Measurements from ENCODE around the gene ELP5.
A peak's percentile ranks its signal among the peaks of the same experiment; 100 is the strongest.

Gene ELP5

DNA sequence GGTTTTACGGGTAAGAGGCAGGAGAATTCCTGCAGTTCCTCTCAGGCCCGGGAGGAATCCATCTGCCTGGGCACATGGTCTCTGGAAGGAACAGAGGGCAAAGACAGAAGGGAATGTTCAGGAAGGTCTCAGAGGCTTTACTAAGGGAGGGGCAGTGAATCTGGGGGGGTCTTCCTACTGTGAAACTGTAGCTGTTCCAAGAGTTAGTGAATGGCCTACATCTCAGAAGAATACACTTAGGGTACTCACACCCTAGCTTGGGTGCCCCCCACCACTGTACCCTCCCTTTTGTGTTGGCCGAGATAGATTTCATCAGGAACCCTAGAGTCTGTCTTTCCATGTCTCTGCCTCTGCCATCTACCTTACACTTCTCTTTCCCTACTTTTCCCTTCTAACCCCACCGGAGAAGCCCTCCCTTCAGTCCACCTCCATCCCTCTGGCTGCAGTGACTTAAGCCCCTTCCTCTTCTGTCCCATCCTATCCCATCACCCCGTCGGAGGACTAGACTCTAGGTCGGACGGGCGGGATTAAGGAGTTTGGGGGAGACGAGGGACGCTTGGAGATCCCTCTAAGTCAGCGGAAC lies 32.7 kb upstream of the ELP5 start:
- no peak for DNase-seq (ENCODE audit: low read depth in 2 of 2)

- peak; percentile 56 to 61 for DNase-seq (ENCODE audit: low read depth in 2 of 2)
Measured at GRCh38 chr17:7219812-7220592, 32.0 kb upstream of the ELP5 start, which contains the start of the genes ACADVL and DLG4. Gene ACADVL (plus strand): TSS chr17:7219938. CDS start chr17:7219985, 47 bp downstream. Gene DLG4 (minus strand): TSS chr17:7219836.

- DNase-seq (ENCODE audit: low read depth in 2 of 2) = no peak
Measured at GRCh38 chr17:7220593-7221277, 31.3 kb upstream of the ELP5 start.

DNA sequence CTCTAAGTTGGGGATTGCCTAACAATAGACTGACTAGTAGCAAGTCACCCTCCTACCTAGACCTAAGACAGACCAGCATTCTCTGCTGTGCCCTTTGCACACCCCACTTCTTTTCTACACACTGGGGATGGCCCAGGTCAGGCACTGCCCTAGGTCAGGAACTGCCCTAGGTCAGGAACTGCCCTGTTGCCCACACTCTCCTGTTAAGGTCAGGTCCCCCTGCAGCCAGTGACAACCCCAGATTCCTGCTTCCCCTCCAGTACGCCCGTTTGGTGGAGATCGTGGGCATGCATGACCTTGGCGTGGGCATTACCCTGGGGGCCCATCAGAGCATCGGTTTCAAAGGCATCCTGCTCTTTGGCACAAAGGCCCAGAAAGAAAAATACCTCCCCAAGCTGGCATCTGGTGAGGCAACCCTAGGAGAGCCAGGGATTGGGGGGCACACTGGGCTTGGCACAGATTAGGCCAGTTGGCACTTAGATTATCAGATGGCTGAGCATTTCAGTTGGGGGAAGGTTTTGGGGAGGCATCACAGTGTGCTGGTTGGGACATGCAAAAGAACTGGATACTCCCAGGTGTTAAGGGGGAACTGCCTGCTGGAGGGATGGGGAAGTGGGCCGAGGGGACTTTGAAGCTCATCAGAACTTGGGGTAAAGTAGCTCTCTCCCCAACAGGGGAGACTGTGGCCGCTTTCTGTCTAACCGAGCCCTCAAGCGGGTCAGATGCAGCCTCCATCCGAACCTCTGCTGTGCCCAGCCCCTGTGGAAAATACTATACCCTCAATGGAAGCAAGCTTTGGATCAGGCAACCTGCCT lies 30.5 kb upstream of the ELP5 start:
- no peak for DNase-seq (ENCODE audit: low read depth in 2 of 2)

DNA sequence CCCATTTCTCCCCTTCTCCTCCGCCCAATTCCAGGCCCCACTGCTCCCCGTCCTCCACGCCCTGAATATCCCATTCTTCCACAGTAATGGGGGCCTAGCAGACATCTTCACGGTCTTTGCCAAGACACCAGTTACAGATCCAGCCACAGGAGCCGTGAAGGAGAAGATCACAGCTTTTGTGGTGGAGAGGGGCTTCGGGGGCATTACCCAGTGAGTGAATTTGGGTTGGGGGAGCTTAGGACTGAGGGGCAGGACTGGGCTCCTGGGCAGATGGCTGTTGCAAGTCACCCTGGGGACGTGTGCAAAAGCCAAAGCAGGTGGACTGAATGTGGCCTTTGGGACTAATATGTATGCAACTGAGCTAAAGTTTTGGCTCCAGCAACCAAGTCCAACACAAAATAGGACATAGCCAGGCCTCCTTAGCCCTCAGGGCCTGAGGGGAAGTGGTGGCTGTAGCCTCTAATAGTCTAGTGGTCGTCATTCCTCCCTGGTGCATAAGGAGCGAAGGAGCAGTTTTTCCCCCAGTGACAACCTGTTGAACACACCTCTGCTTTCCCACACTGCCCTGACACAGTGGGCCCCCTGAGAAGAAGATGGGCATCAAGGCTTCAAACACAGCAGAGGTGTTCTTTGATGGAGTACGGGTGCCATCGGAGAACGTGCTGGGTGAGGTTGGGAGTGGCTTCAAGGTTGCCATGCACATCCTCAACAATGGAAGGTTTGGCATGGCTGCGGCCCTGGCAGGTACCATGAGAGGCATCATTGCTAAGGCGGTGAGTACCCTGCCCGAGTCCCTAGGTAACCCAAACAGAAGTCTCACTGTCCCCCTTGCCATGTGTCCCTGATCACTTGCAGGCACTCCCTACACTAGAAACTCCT lies 29.7 kb upstream of the ELP5 start:
- no peak for DNase-seq (ENCODE audit: low read depth in 2 of 2)

- DNase-seq (ENCODE audit: low read depth in 2 of 2) = no peak
Measured at GRCh38 chr17:7222972-7223292, 29.1 kb upstream of the ELP5 start.

GRCh38 chr17:7223375-7223774 lies 28.6 kb upstream of the ELP5 start:
- no peak for DNase-seq (ENCODE audit: low read depth in 2 of 2)

DNA sequence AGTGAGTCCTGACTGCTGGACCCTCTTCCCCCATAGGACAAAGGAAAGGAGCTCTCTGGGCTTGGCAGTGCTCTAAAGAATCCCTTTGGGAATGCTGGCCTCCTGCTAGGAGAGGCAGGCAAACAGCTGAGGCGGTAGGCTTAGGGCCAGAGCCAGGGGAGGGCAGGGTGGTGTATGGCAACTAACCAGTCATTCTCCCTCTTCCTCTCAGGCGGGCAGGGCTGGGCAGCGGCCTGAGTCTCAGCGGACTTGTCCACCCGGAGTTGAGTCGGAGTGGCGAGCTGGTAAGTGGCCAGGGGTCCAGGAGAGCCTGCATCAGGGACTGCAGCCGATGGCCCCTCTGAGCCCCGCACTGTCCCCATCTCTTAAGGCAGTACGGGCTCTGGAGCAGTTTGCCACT lies 27.9 kb upstream of the ELP5 start:
- no peak for DNase-seq (ENCODE audit: low read depth in 2 of 2)

DNA sequence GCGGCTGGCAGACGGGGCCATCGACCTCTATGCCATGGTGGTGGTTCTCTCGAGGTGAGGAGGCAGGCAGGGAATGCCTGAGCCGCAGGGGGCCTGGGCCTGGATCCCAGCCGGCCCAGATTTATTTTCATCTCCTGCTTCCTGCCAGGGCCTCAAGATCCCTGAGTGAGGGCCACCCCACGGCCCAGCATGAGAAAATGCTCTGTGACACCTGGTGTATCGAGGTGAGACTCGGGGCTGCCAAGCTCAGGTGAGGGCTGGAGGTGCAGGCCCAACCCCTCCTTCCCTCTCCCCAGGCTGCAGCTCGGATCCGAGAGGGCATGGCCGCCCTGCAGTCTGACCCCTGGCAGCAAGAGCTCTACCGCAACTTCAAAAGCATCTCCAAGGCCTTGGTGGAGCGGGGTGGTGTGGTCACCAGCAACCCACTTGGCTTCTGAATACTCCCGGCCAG lies 27.3 kb upstream of the ELP5 start:
- DNase-seq (ENCODE audit: low read depth in 2 of 2) = no peak

DNA sequence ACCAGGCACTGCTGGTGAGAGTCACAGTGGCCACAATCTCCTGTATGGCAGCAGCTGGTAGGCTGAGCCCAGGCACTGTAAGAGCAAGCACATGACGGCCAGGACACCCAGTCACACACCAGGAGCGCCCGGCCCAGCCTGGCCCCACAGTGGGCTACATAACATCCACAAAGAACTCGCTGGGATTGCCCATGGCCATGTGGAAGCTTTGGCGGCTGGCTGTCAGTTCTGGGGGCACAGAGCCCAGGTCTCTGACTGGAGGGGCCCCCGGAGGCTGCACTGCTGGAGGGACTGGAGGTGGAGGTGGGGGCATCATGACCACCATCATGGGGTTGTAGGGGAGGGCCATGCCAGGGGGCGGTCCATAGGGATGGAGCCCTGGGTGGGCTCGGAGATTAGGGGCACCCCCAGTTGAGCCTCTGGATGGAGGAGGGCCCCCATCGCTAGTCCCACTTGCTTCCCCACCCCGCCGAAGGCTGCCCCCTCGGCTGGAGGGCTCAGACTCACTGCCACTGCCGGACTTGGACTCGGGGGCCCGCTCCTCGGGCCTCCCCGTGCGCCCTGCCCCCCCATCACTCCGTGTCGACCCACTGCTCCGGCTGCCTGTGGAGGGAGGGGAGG lies 26.2 kb upstream of the ELP5 start:
- no peak for DNase-seq (ENCODE audit: low read depth in 2 of 2)

DNA sequence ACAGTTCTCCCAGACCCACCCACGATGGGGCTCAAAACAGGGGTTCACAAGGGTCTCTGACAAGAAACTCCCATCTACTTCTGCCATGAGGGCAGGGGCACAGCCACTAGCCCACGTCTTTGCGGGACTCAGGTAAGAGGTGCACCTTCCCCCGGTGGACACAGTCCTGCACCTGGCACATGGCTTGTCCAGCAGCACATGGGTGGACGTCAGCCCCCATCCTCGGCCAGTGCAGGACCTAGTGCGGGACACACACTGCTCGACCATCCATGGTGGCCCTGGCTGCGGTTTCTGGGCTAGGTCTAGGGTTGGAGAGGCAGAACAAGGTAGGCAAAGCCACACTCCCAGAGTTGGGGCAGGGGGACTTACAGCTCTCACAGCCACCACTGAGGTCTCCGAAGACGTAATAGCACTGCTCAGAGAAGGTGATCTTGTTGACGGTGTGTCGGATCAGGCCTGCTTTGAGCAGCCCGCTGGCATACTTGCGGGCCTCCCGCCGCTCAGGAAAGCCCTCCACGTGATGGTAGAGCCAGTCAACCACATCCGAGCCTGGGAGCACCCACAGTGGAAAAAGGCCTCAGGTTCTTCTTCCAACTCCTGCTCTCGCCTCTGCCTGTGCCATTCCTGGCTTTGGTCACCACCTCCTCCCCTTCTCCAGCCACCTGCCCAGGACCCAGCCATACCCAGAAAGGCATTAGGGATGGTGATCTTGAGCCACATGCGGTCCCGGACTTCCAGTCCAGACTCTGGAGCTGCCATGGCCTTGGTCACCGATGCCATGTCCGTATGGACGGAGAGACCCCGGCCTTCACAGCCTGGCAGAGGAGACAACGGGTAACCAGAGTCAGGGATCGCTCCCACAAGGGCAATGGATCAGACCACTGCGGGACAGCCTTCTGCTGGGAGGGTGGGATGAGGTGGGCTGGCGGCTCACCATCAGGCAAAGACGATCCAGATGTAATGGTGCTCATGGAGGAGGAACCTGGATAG lies 25.0 kb upstream of the ELP5 start:
- DNase-seq (ENCODE audit: low read depth in 2 of 2) = no peak

DNA sequence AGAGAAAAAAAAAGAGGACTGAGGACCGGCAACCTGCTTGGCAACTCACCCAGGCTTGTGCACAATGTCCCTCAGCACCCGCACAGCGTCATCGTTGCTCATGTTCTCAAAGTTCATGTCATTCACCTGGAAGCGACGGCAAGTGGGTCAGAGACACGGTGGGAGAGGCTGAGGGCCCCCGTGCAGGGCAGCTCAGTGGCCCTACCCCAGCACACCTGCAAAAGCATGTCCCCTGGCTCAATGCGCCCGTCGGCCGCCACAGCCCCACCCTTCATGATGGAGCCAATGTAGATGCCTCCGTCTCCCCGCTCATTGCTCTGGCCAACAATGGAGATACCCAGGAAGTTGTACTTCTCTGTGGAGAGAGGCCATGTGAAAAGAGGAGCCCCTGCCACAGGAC lies 23.1 kb upstream of the ELP5 start:
- no peak for DNase-seq (ENCODE audit: low read depth in 2 of 2)

GRCh38 chr17:7229504-7229903 lies 22.5 kb upstream of the ELP5 start:
- DNase-seq (ENCODE audit: low read depth in 2 of 2) = no peak

- no peak for DNase-seq (ENCODE audit: low read depth in 2 of 2)
Measured at GRCh38 chr17:7232114-7232513, 19.9 kb upstream of the ELP5 start.

DNA sequence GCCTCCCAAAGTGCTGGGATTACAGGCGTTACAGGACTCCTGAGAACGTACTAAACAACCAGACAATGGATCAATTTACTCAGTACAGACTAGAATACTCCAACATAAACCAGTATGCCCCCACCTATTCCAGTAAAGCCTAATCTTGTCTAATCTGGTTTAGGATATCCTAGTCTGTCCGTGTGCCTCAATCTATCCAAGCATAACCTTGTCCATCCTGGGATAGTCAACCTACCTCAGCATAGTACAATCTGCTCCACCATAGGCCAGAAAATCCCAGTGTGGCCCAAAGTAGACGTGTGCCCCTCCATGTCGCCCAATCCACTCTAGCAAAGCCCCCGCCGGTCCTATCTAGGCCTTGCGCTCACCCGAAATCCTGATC lies 18.3 kb upstream of the ELP5 start:
- DNase-seq (ENCODE audit: low read depth in 2 of 2) = no peak

DNA sequence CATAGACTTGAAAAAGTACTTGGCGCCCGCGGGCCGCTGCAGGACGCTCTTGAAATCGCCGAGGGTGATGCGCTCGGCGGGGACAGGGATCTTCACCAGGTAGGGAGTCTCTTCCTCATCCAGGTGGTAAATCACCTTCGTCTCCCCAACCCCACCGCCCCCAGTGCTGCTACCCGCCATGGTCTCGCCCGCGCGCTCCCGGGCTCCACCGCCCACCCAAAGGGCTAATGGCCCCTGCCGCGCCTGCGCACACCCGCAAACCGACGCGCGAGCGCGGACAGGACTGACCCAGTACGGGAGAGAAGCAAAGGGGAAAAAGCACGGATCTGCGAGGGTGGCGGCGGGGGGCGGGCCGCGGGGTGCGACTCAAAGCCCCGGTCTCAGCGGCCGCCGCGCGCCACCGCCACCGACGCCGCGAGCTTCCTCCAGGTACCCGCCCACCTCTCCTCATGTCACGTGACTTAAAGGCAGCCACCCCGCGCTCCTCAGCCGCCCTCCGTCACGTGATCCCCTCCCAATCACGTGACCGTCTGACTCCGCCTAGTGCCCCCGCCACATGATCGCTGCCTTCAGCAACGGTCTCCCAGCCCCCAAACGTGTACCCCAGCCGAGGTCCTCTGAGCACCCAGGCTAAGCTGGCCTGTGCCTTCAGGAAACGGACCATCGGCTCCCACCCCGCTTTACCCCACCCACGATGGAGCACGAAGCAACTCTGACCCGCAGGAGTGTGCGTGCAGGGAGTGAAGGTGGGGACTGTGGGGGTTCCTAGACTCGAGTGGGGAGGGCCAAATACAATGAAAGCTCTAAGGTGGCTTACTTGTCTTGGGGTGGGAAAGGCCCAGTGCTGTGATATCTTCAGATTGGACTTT lies 17.7 kb upstream of the ELP5 start, which contains the start of gene DVL2:
Gene DVL2, minus strand, starts transcription at position 435 of the 869 bp plus-strand sequence. Its CDS starts 255 bp downstream, at position 180.
- peak; percentile 83 to 86 for DNase-seq (ENCODE audit: low read depth in 2 of 2)

GRCh38 chr17:7235693-7236665 lies 16.0 kb upstream of the ELP5 start:
- no peak for DNase-seq (ENCODE audit: low read depth in 2 of 2)
